ENCODE data around the gene KIF6. TPM values are rescaled to one million over a fixed set of nuclear protein-coding genes. Genes with fewer than 3 reads are reported as not detected.

Gene KIF6
- total and polyA plus RNA-seq, 2 of the 8 experiments (the other 6 are each of a cell fraction or from before 2014, with no cell fraction given) = 0.53 to 0.65 TPM

GRCh38 chr6:39393075-39393474, 332.1 kb downstream of the KIF6 start:
- H2BK5ac ChIP-seq (ENCODE audit: low read depth, low read length) = no peak overlapping the region
- no peak overlapping the region for H3K9ac ChIP-seq (replicated peaks in 1 of 4; ENCODE audit: extremely low read depth in 1 of 4, low read depth in 3 of 4, low read length in 3 of 4)
- H2BK20ac ChIP-seq (ENCODE audit: low read length) = no peak overlapping the region
- no peak overlapping the region for H4K5ac ChIP-seq (ENCODE audit: insufficient read length, low read depth, low read length)
- H3K23me2 ChIP-seq (ENCODE audit: low read depth, low read length) = no peaks in the 10 kb centered on the region
- H3K27ac ChIP-seq (ENCODE audit: low read depth, low read length) = no peak overlapping the region
- no peaks in the 10 kb centered on the region for H3K36me3 ChIP-seq (ENCODE audit: control insufficient read depth in 2 of 4, insufficient read depth in 4 of 4, low read length in 3 of 4)
- TF ChIP-seq SP4 (IDR thresholded peaks at IDR 0.05; ENCODE audit: low read length) = no peak
- TF ChIP-seq SIRT6 (IDR thresholded peaks at IDR 0.05; ENCODE audit: low read length) = no peak
- TF ChIP-seq SP1 (IDR thresholded peaks at IDR 0.05; ENCODE audit: low read depth, low read length) = no peak
- TF ChIP-seq RXRA (IDR thresholded peaks at IDR 0.05; ENCODE audit: insufficient read depth, low read depth, low read length) = no peak
- TF ChIP-seq CREB1 (IDR thresholded peaks at IDR 0.05) = no peak
- no peak for TF ChIP-seq TBP (IDR thresholded peaks at IDR 0.05; ENCODE audit: low read depth, low read length)
- no peak for TF ChIP-seq TEAD4 (IDR thresholded peaks at IDR 0.05; ENCODE audit: low read depth, low read length)
- no peak for TF ChIP-seq GTF2F1 (IDR thresholded peaks at IDR 0.05; ENCODE audit: borderline replicate concordance, low read depth, low read length)
- TF ChIP-seq TAF1 (IDR thresholded peaks at IDR 0.05; ENCODE audit: low read depth, low read length) = no peak
- TF ChIP-seq SP2 (IDR thresholded peaks at IDR 0.05; ENCODE audit: low read length) = no peak
- no peak for TF ChIP-seq POU5F1 (IDR thresholded peaks at IDR 0.05; ENCODE audit: low read depth, low read length)
- TF ChIP-seq JUN (IDR thresholded peaks at IDR 0.05; ENCODE audit: low read depth, low read length) = no peak
- no peak for TF ChIP-seq RBBP5 (IDR thresholded peaks at IDR 0.05; ENCODE audit: borderline replicate concordance, low read depth, low read length)
- no peak for TF ChIP-seq E2F6 (IDR thresholded peaks at IDR 0.05)
- no peak for TF ChIP-seq YY1 (IDR thresholded peaks at IDR 0.05; ENCODE audit: low read depth, low read length)
- H3K56ac ChIP-seq (replicated peaks; ENCODE audit: insufficient read length, low read depth, low read length) = no peak overlapping the region
- no peaks in the 10 kb centered on the region for H4K20me1 ChIP-seq (replicated peaks in 1 of 2; ENCODE audit: control insufficient read depth in 1 of 2, insufficient read depth in 2 of 2, low read length in 2 of 2)
- ChIA-PET POLR2A (ENCODE audit: partially characterized antibody) (no interaction called here), CTCF (ENCODE audit: partially characterized antibody) (interaction anchor here (3.1 kb wide), 1 partner anchor 474 kb away, joined by 12 read pairs; no protein-coding TSS in a partner anchor)
- H3K79me1 ChIP-seq (ENCODE audit: low read depth, low read length) = no peaks in the 10 kb centered on the region
- H3K9me3 ChIP-seq (ENCODE audit: insufficient read depth in 2 of 2, low read depth in 1 of 2, low read length in 1 of 2) = no peaks in the 10 kb centered on the region
- no peak overlapping the region for H3K23ac ChIP-seq (ENCODE audit: insufficient read length)
- no peak overlapping the region for H2AK5ac ChIP-seq (ENCODE audit: low read depth, low read length)
- no peak overlapping the region for H4K8ac ChIP-seq (ENCODE audit: extremely low read depth, insufficient read depth, low read length)
- no peak overlapping the region for H2BK15ac ChIP-seq (ENCODE audit: low read length)
- FAIRE-seq (no peak), DNase-seq (ENCODE audit: low read depth in 1 of 2, low spot score in 2 of 2) (no peak)
- H3K79me2 ChIP-seq (ENCODE audit: control insufficient read depth in 1 of 2, insufficient read depth in 2 of 2, low read length in 2 of 2) = no peaks in the 10 kb centered on the region
- H3K14ac ChIP-seq (ENCODE audit: insufficient read length) = no peak overlapping the region
- H3K27me3 ChIP-seq (replicated peaks in 1 of 4; ENCODE audit: control insufficient read depth in 3 of 4, extremely low read depth in 1 of 4, insufficient read depth in 3 of 4, low read length in 3 of 4) = no peaks in the 10 kb centered on the region
- H2AFZ ChIP-seq (ENCODE audit: low read length) = no peak overlapping the region
- H3K4me2 ChIP-seq (ENCODE audit: insufficient read depth in 1 of 2, low read depth in 2 of 2, low read length in 2 of 2) = no peak overlapping the region
- no peak overlapping the region for H3K4ac ChIP-seq (replicated peaks; ENCODE audit: insufficient read length, low read depth, low read length)
- no peak overlapping the region for H3K18ac ChIP-seq (ENCODE audit: extremely low read depth, low read length)
- no peak overlapping the region for H4K91ac ChIP-seq (replicated peaks; ENCODE audit: insufficient read length, low read length)
- 91% methylated on average over 5 of the region's 5 CpGs; no CpG with 5 or more reads in 1 of the 2 experiments for WGBS, 2 experiments (ENCODE audit: extremely low coverage in 1 of 2, insufficient coverage in 1 of 2, insufficient read length in 1 of 2, insufficient replicate concordance in 2 of 2, low coverage in 1 of 2, low lambda C conversion rate in 2 of 2, missing lambda C conversion rate in 1 of 2)
- no peaks in the 10 kb centered on the region for H3K4me1 ChIP-seq (replicated peaks in 1 of 4; ENCODE audit: control insufficient read depth in 3 of 4, insufficient read depth in 4 of 4, low read length in 3 of 4)
- no peak overlapping the region for H3K4me3 ChIP-seq (ENCODE audit: extremely low read depth in 1 of 4, insufficient read depth in 2 of 4, low read depth in 3 of 4, low read length in 4 of 4)
- H2BK120ac ChIP-seq (replicated peaks; ENCODE audit: low read depth, low read length) = no peak overlapping the region
- no peak overlapping the region for H2BK12ac ChIP-seq (ENCODE audit: low read depth, low read length)

Data from H1 (cell line).